PC-3 (cell line): ENCODE measurements around the gene TBC1D21. TPM values are rescaled to one million over a fixed set of nuclear protein-coding genes. Genes with fewer than 3 reads are reported as not detected.

Experiments
- ATAC-seq: fragments of 200-7000 bp; cut with Tn5 transposase; 2 replicates; pipeline ENCODE4 v1.9.1; 2020; ENCODE audit warnings: mild to moderate bottlenecking, moderate library complexity
- BruUV-seq: library from RNA; stranded (reverse); fragments of 400-500 nt; replicated peaks from 2 replicates; lab custom pipeline; 2021; lab: Mats Ljungman, UMichigan
- CTCF ChIA-PET: fragments of 300-600 bp; sonication (Branson Sonifier 250); formaldehyde crosslinking; loops from one replicate; lab custom pipeline; 2022; ENCODE audit warnings: antibody characterized with exemption; lab: Charles Lee
- POLR2A ChIA-PET: fragments of 300-600 bp; sonication (Branson Sonifier 250); formaldehyde crosslinking; loops from one replicate; lab custom pipeline; 2022; ENCODE audit warnings: antibody characterized with exemption; ENCODE audit not compliant: unreplicated experiment; lab: Charles Lee
- DNase-seq: peaks from one replicate; pipeline ENCODE4 v3.0.0-alpha.2; 2015
- H2AFZ ChIP-seq: fragments of 300-600 bp; sonication (generic); 2 replicates; pipeline ENCODE4 v1.6.0; 2016; ENCODE audit warnings: antibody characterized with exemption, low read length
- H3F3A ChIP-seq: fragments of 300-600 bp; sonication (generic); one replicate; pipeline ENCODE4 v1.6.0; 2017; ENCODE audit warnings: antibody characterized with exemption, low read length, control low read depth, mild to moderate bottlenecking; ENCODE audit not compliant: unreplicated experiment
- H3K27ac ChIP-seq: fragments of 300-600 bp; sonication (generic); 2 replicates; pipeline ENCODE4 v1.5.1; 2016; ENCODE audit warnings: mild to moderate bottlenecking, low read length
- H3K27me3 ChIP-seq: fragments of 300-600 bp; sonication (generic); 2 replicates; pipeline ENCODE4 v1.6.1; 2016; ENCODE audit warnings: low read length, mixed read lengths
- H3K36me3 ChIP-seq: fragments of 300-600 bp; sonication (generic); 2 replicates; pipeline ENCODE4 v1.6.1; 2016; ENCODE audit warnings: low read depth, mixed run types, low read length, mixed read lengths
- H3K4me1 ChIP-seq: fragments of 300-600 bp; sonication (generic); 2 replicates; pipeline ENCODE4 v1.5.1; 2016; ENCODE audit warnings: low read length; ENCODE audit not compliant: insufficient read depth
- H3K4me2 ChIP-seq: fragments of 300-600 bp; sonication (generic); 2 replicates; pipeline ENCODE4 v1.6.0; 2016; ENCODE audit warnings: low read length
- H3K4me3 ChIP-seq: fragments of 300-600 bp; sonication (generic); 2 replicates; pipeline ENCODE4 v1.5.1; 2016; ENCODE audit warnings: mild to moderate bottlenecking, low read length, mixed read lengths
- H3K79me2 ChIP-seq: fragments of 300-600 bp; sonication (generic); 2 replicates; pipeline ENCODE4 v1.6.1; 2017; ENCODE audit warnings: low read length, mixed read lengths
- H3K9ac ChIP-seq: fragments of 300-600 bp; sonication (generic); 2 replicates; pipeline ENCODE4 v1.6.0; 2016; ENCODE audit warnings: mild to moderate bottlenecking, low read length
- H3K9me2 ChIP-seq: fragments of 300-600 bp; sonication (generic); replicated peaks from 2 replicates; pipeline ENCODE4 v1.6.1; 2016; ENCODE audit warnings: mixed run types, low read length, mixed read lengths
- H3K9me3 ChIP-seq: fragments of 300-600 bp; sonication (generic); 2 replicates; pipeline ENCODE4 v1.6.1; 2016; ENCODE audit warnings: low read length, mixed read lengths
- H4K20me1 ChIP-seq: fragments of 300-600 bp; sonication (generic); 2 replicates; pipeline ENCODE4 v1.6.1; 2016; ENCODE audit warnings: low read length, mixed read lengths
- CTCF ChIP-seq: fragments of 300-600 bp; sonication (generic); conservative IDR thresholded peaks from 2 replicates; pipeline ENCODE4 v1.5.1; 2017; ENCODE audit warnings: antibody characterized with exemption, low read depth, mild to moderate bottlenecking, low read length
- EZH2 ChIP-seq: fragments of 300-600 bp; sonication (generic); IDR thresholded peaks from one replicate; pipeline ENCODE4 v1.6.1; 2017; ENCODE audit warnings: antibody characterized with exemption, mild to moderate bottlenecking, low read length; ENCODE audit not compliant: unreplicated experiment
- EZH2phosphoT487 ChIP-seq: fragments of 300-600 bp; sonication (generic); IDR thresholded peaks from 2 replicates; pipeline ENCODE4 v1.6.1; 2018; ENCODE audit warnings: mild to moderate bottlenecking, antibody characterized with exemption, low read length, borderline replicate concordance
- intact Hi-C: fragments of 100-400 bp; cut with micrococcal nuclease; formaldehyde crosslinking; loops from 2 replicates; pipeline ENCODE4 v1.9.0; 2023
- total RNA-seq: library from RNA; depleted of rRNA; stranded (reverse); fragments of >200 nt; gene quantifications from 2 replicates; pipeline ENCODE4 v1.2.3, GENCODE V29; 2014

TBC1D21 gene
- total RNA-seq, 1 experiment from 2014 or later, result not detected

GRCh38 chr15:73927003-73927475, 53.7 kb downstream of the TBC1D21 start:
- Histone ChIP-seq H4K20me1 (no peaks in the 10 kb centered on the region), H3F3A (no peaks in the 10 kb centered on the region), H3K4me1 (peaks cover 84% of the 10 kb centered on the region), H3K9ac (peak overlapping the region; percentile 95), H3K27ac (peak overlapping the region; percentile 83), H2AFZ (no peak overlapping the region), H3K4me2 (peak overlapping the region; percentile 83), H3K79me2 (peaks cover 100% of the 10 kb centered on the region), H3K9me3 (no peaks in the 10 kb centered on the region), H3K9me2 (no peaks in the 10 kb centered on the region), H3K36me3 (peaks cover 23% of the 10 kb centered on the region), H3K4me3 (peak overlapping the region; percentile 90), H3K27me3 (no peaks in the 10 kb centered on the region)
- ATAC-seq, result peak; percentile 23
- TF ChIP-seq CTCF (no peak), EZH2 (no peak), EZH2phosphoT487 (no peak)
- peak; percentile 66 for DNase-seq
- CTCF ChIA-PET, result interaction anchor here (1.1 kb wide), 1 partner anchor 53 kb away, joined by 4 read pairs; no protein-coding TSS in a partner anchor
- intact Hi-C loops, result loop anchor here (1.0 to 2.0 kb wide), 2 partner anchors 30 kb away; no protein-coding TSS in a partner anchor
- POLR2A ChIA-PET, result interaction anchor here (0.5 to 0.7 kb wide), 3 partner anchors 13 to 31 kb away, joined by 3 read pairs; no protein-coding TSS in a partner anchor
- BruUV-seq, result no TSS peak

DNA sequence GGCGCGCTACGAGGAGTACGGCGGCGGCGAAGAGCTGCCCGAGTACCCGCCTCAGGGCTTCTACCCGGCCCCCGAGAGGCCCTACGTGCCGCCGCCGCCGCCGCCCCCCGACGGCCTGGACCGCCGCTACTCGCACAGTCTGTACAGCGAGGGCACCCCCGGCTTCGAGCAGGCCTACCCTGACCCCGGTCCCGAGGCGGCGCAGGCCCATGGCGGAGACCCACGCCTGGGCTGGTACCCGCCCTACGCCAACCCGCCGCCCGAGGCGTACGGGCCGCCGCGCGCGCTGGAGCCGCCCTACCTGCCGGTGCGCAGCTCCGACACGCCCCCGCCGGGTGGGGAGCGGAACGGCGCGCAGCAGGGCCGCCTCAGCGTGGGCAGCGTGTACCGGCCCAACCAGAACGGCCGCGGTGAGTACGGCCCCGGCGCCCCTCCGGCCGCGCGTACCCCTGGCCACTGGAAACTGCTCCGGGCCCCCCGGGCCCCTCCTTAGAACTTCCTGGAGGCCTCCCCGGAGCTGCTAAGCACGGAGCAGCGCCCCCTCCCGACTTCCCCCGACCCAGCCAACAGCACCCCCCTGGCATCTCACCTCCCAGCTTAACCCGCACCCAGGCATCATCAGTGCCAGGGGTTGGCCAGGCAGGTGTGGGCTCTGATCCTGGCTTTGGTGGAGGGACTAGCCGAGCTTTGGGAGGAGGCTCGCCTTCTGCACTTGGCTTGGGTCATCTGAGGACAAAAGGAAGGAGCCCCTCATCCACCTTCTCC, 54.3 kb downstream of the TBC1D21 start:
- H3K27ac ChIP-seq, result peak overlapping the region; percentile 83
- ATAC-seq, result peak; percentile 35
- no peak for TF ChIP-seq EZH2
- TF ChIP-seq CTCF, result peak; percentile 66
- 0 out of 2 replicates have a peak, but pooled peaks have one; percentile 40 for TF ChIP-seq EZH2phosphoT487
- CTCF ChIA-PET, result interaction anchor here (0.6 to 1.1 kb wide), 2 partner anchors 26 to 54 kb away, joined by 3 to 4 read pairs; no protein-coding TSS in a partner anchor
- POLR2A ChIA-PET, result interaction anchor here (0.5 to 0.9 kb wide), 4 partner anchors 13 to 1225 kb away, joined by 3 to 8 read pairs (median 4); no protein-coding TSS in a partner anchor
- peak overlapping the region; percentile 95 for H3K9ac ChIP-seq
- H3K4me2 ChIP-seq, result peak overlapping the region; percentile 83
- no peaks in the 10 kb centered on the region for H4K20me1 ChIP-seq
- no peaks in the 10 kb centered on the region for H3F3A ChIP-seq
- no peaks in the 10 kb centered on the region for H3K9me3 ChIP-seq
- peak overlapping the region; percentile 90 for H3K4me3 ChIP-seq
- intact Hi-C loops, result loop anchor here (1.0 to 2.0 kb wide), 2 partner anchors 29 to 30 kb away; no protein-coding TSS in a partner anchor
- peak; percentile 78 for DNase-seq
- peaks cover 100% of the 10 kb centered on the region for H3K79me2 ChIP-seq
- TSS peak; percentile 38 for BruUV-seq
- H3K27me3 ChIP-seq, result no peaks in the 10 kb centered on the region
- peaks cover 84% of the 10 kb centered on the region for H3K4me1 ChIP-seq
- H3K36me3 ChIP-seq, result peaks cover 21% of the 10 kb centered on the region
- H3K9me2 ChIP-seq, result no peaks in the 10 kb centered on the region
- H2AFZ ChIP-seq, result no peak overlapping the region

DNA sequence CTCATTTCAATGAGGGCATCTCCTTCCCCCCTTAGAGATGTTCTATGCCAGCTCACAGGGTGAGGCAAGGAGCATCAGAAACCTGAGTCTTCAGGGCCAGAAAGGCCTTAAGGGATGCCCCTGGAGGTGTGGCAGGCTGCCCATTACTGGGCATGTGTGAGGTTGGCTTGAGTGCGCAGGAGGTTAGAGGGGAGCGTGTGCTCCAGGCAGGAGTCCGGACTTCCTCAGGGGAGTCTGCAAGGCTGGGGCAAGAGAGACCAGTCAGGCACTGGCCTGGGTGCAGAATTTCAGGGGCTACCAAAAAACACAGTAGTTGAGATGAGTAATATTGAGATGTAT, 54.8 kb downstream of the TBC1D21 start:
- H3K4me1 ChIP-seq, result peaks cover 84% of the 10 kb centered on the region
- no peaks in the 10 kb centered on the region for H3K27me3 ChIP-seq
- peak; percentile 21 for ATAC-seq
- CTCF ChIA-PET, result interaction anchor here (0.6 to 1.1 kb wide), 2 partner anchors 26 to 54 kb away, joined by 3 to 4 read pairs; no protein-coding TSS in a partner anchor
- no peaks in the 10 kb centered on the region for H3K9me3 ChIP-seq
- peak overlapping the region; percentile 95 for H3K9ac ChIP-seq
- H3K27ac ChIP-seq, result peak overlapping the region; percentile 83
- peaks cover 100% of the 10 kb centered on the region for H3K79me2 ChIP-seq
- H3K4me3 ChIP-seq, result peak overlapping the region; percentile 90
- BruUV-seq, result no TSS peak
- H3F3A ChIP-seq, result no peaks in the 10 kb centered on the region
- no peak for DNase-seq
- TF ChIP-seq EZH2phosphoT487 (no peak), EZH2 (no peak), CTCF (no peak)
- H4K20me1 ChIP-seq, result no peaks in the 10 kb centered on the region
- H2AFZ ChIP-seq, result no peak overlapping the region
- H3K36me3 ChIP-seq, result peaks cover 19% of the 10 kb centered on the region
- intact Hi-C loops, result no loop called here
- peak overlapping the region; percentile 83 for H3K4me2 ChIP-seq
- H3K9me2 ChIP-seq, result no peaks in the 10 kb centered on the region
- POLR2A ChIA-PET, result interaction anchor here (0.9 kb wide), 1 partner anchor 29 kb away, joined by 8 read pairs; no protein-coding TSS in a partner anchor
